HL-60/S4 treated with phorbol 12-myristate 13-acetate at 8.2 ng/mL for 4 days and 3 days (cell line): ENCODE results near the gene MC1R.
"Not testable (repeated sequence)": the region's sequence is repeated elsewhere in the genome, so short reads cannot be mapped to it uniquely, and the experiment has no call there.

Source experiments
- in situ Hi-C: fragments of 300-500 bp; cut with MboI; formaldehyde crosslinking; loops from 2 replicates; pipeline ENCODE4 v1.15.0; 2022; ENCODE audit warnings: low sequenced_read_pairs

Gene MC1R

GRCh38 chr16:89913408-89914387 lies 5.0 kb upstream of the MC1R start:
- in situ Hi-C loops = no loop called here

- in situ Hi-C loops = not testable (repeated sequence)
Measured at GRCh38 chr16:89914642-89915285, 3.9 kb upstream of the MC1R start.

- in situ Hi-C loops = no loop called here
Measured at GRCh38 chr16:89915303-89916232, 3.1 kb upstream of the MC1R start.

GRCh38 chr16:89917773-89918452 lies 749 bp upstream of the MC1R start:
- in situ Hi-C loops = no loop called here

- in situ Hi-C loops = no loop called here
Measured at GRCh38 chr16:89919535-89920406, 1.1 kb downstream of the MC1R start.

- in situ Hi-C loops = no loop called here
Measured at GRCh38 chr16:89920723-89921122, 2.1 kb downstream of the MC1R start.

GRCh38 chr16:89921131-89921701 lies 2.6 kb downstream of the MC1R start:
- in situ Hi-C loops = no loop called here

- in situ Hi-C loops = no loop called here
Measured at GRCh38 chr16:89921702-89922476, 3.2 kb downstream of the MC1R start.

- in situ Hi-C loops = no loop called here
Measured at GRCh38 chr16:89922477-89922883, 3.8 kb downstream of the MC1R start.

GRCh38 chr16:89922884-89923639 lies 4.4 kb downstream of the MC1R start, which contains the start of gene TUBB3:
Gene TUBB3, plus strand, starts transcription at chr16:89923342. Its CDS starts 60 bp downstream, at chr16:89923402.
- in situ Hi-C loops = no loop called here

GRCh38 chr16:89923640-89924296 lies 5.1 kb downstream of the MC1R start:
- in situ Hi-C loops = no loop called here

GRCh38 chr16:89924297-89924924 lies 5.7 kb downstream of the MC1R start:
- in situ Hi-C loops = no loop called here

GRCh38 chr16:89924925-89925307 lies 6.3 kb downstream of the MC1R start:
- in situ Hi-C loops = no loop called here

- in situ Hi-C loops = no loop called here
Measured at GRCh38 chr16:89925596-89926079, 7.0 kb downstream of the MC1R start.

- in situ Hi-C loops = no loop called here
Measured at GRCh38 chr16:89931305-89931896, 12.7 kb downstream of the MC1R start.

GRCh38 chr16:89931964-89932363 lies 13.3 kb downstream of the MC1R start:
- in situ Hi-C loops = no loop called here
